ENCODE measurements around the gene TTYH3.
A peak's percentile ranks its signal among the peaks of the same experiment; 100 is the strongest.
"Not testable (repeated sequence)": the region's sequence is repeated elsewhere in the genome, so short reads cannot be mapped to it uniquely, and the experiment has no call there.

Gene TTYH3

GRCh38 chr7:2689951-2690705 lies 58.3 kb downstream of the TTYH3 start:
- no peak for DNase-seq

DNA sequence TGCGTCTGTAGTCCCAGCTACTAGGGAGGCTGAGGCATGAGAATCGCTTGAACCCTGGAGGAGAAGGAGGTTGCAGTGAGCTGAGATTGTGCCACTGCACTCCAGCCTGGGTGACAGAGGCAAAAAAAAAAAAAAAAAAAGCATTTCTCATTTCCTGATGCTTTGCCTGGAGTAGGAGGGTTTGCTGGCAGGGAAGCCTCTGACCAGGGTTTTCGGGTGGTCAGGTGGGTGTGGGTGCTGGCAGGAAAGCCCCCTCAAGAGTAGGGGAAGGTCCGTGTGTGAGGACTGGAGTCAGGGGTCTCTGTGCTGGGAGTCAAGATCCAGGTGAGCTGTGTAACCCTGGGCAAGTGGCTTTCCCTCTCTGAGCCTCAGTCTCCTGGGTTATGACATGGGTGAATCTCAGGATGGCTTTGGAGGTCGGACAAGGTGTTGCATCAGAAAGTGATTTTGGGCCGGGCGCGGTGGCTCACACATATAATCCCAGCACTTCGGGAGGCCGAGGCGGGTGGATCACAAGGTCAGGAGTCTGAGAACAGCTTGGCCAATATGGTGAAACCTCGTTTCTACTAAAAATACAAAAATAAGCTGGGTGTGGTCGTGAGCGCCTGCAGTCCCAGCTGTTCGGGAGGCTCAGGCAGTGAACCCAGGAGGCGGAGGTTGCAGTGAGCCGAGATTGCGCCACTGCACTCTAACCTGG lies 59.4 kb downstream of the TTYH3 start:
- no peak for DNase-seq

GRCh38 chr7:2691932-2692439 lies 60.2 kb downstream of the TTYH3 start:
- DNase-seq: not testable (repeated sequence)

- no peak for DNase-seq
Observed at GRCh38 chr7:2692543-2692942, 60.8 kb downstream of the TTYH3 start.

- DNase-seq: not testable (repeated sequence)
Observed at GRCh38 chr7:2693420-2694121, 61.8 kb downstream of the TTYH3 start.

DNA sequence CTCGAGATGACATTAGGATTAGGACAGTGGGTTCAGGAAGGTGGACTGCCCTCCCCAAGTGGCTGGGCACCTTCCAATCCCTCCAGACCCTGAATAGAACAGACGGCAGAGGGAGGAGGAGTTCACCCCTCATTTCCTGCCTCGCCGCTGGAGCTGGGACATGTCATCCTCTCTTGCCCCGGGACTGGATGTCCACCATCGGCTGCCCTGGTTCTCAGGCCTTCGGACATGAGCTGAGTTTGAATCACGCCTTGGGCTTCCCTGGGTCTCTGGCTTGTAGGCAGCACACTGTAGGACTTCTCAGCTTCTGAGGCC lies 62.3 kb downstream of the TTYH3 start:
- DNase-seq: not testable (repeated sequence)

- DNase-seq: peak; percentile 72
Observed at GRCh38 chr7:2698581-2699288, 66.9 kb downstream of the TTYH3 start.

DNA sequence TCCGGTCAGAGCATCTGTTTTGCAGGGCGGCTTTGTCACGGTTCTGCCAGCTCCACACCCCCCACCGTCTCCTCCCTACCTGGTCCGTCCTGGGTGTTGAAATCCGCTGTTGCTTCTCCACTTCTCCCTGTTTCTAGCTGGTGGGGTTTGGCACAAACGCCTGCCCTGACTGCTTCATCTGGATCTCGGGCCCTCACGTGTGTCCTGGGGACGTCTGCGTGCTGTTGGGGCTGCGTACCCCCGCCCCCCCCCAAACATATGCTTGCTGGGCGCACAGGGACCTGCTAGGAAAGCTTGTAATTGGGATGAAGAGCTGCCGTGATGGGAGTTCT lies 67.5 kb downstream of the TTYH3 start:
- DNase-seq: no peak

DNA sequence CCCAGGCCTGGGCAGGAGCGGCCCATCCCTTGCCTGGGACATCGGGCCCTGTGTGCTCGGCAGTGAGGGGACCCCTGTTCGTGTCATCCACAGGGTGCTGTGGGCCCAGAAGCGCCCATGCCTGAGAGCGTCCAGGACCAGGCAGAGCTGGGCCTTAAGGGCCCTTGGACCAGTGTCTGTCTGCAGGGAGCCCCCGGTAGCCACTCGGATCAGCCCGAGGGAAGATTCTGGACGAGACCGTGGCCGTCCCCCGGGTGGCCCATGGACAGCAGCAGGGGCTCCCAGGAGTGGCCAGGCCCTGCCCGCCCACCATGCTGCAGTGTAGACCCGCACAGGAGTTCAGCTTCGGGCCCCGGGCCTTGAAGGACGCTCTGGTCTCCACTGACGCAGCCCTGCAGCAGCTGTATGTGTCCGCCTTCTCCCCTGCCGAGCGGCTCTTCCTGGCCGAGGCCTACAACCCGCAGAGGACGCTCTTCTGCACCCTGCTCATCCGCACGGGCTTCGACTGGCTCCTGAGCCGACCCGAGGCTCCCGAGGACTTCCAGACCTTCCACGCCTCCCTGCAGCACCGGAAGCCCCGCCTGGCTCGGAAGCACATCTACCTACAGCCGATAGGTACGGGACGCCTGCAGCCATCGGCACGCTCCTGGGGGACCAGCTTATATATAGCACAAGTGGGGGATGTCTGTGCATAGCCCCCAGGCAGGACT lies 68.5 kb downstream of the TTYH3 start:
- DNase-seq: no peak

GRCh38 chr7:2701424-2701823 lies 69.6 kb downstream of the TTYH3 start:
- no peak for DNase-seq

GRCh38 chr7:2701832-2702593 lies 70.2 kb downstream of the TTYH3 start:
- no peak for DNase-seq

DNA sequence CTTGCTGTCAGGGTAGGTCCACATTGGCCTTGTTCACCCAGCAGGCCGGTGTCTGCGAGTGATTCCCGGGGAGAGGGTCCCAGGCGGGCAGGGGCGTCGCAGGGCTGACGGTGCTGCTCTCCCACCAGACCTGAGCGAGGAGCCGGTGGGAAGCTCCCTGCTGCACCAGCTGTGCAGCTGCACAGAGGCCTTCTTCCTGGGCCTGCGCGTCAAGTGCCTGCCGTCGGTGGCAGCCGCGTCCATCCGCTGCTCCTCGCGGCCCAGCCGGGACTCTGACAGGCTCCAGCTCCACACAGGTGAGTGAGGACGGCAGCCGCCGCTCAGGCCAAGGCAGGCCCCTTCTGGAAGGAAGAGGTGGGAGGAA lies 70.8 kb downstream of the TTYH3 start:
- DNase-seq: no peak

GRCh38 chr7:2705371-2706096 lies 73.7 kb downstream of the TTYH3 start:
- no peak for DNase-seq

DNA sequence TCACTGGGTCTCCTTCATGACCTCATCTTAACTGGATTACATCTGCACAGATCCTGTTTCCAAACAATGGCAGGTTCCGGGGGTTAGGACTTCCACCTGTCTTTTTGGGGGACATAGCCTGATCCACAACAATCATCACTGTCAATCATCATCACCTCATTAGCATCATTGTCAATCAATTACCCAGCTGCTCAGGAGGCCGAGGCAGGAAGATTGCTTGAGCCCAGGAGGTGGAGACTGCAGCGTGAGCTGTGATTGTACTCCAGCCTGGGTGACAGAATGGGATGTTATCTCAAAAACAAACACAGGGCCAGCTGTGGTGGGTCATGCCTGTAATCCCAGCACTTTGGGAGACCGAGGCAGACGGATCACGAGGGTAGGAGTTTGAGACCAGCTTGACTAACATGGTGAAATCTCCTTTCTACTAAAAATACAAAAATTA lies 74.9 kb downstream of the TTYH3 start:
- DNase-seq: no peak

DNA sequence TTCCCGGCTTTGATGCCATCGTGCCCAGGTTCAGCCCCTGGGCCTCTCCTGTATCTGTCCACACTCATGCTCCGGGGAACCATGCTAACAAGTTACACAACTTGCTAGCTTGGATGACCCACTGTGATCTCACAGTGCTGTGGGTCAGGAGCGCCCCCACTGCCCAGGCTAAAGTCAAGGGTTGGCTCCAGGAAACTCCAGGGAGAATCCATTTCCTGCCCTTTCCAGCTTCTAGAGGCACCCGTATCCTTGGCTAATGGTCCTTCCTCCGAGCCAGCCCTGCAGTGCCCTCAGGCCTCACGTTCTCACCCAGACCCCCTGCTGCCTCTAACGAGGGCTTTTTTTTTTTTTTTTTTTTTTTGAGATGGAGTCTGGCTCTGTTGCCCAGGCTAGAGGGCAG lies 75.7 kb downstream of the TTYH3 start:
- DNase-seq: no peak

DNA sequence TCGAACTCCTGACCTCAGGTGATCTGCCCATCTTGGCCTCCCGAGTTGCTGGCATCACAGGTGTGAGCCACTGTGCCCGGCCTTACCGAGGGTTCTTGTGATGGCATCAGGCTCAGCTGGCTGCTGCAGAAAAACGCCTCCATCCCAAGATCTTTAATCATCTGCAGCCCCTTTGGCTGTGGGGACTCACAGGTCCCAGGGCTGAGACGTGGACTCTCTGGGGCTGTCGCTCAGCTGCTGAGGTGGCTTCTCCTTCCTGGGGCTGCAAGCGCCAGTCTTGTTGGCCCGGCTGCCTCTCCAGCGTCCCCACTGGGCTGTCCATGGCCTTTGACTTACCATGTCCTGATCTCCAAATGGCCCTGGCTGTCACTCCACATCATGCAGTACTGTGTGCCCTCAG lies 76.3 kb downstream of the TTYH3 start:
- no peak for DNase-seq

- no peak for DNase-seq
Observed at GRCh38 chr7:2708547-2709310, 76.9 kb downstream of the TTYH3 start.

DNA sequence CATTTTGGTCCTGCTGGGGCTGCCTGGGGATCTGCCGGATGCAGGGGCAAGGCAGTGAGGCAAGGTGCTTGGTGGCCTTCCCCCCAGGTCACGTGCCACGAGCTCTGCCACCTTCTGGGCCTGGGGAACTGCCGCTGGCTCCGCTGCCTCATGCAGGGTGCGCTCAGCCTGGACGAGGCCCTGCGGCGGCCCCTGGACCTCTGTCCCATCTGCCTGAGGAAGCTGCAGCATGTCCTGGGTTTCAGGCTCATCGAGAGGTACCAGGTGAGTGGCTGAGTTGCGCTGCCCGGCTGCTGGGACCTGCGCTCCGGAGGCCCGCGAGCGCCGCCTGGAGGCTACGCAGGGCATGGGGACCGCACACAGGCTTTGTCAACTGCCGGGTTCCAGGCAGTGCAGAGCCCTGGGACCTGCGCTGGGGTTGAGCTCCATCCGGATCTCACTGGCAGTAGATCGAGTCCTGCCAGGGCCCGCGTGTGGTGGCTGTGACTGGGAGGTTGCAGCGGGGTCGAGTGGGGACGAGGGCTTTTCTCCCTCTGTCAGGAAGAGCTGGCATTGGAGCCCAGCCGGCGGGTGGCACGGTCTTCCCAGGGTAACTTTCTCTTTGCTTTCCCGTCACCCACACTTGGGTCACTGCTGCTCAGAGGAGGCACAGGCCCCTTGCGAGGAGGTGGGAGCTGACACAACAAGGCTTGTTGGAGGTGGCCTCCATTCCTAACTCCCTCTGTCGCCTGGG lies 77.9 kb downstream of the TTYH3 start:
- DNase-seq: peak; percentile 84

- DNase-seq: peak; percentile 65
Observed at GRCh38 chr7:2710286-2710655, 78.5 kb downstream of the TTYH3 start.
